22Rv1 (cell line): ENCODE results near the gene RNF138.

Experiments used
- H3K27ac ChIP-seq: fragments of 450-650 bp; 2 replicates; pipeline ENCODE4 v1.5.1; 2017
- ZFX ChIP-seq: fragments of 450-650 bp; IDR thresholded peaks from 2 replicates; pipeline ENCODE4 v1.6.1; 2017; ENCODE audit warnings: antibody characterized with exemption, borderline replicate concordance
- TF ChIP-seq, protein P1 (sequence below): fragments of 450-650 bp; IDR thresholded peaks from 2 replicates; pipeline ENCODE4 v1.5.1; 2017; ENCODE audit warnings: mild to moderate bottlenecking

Gene RNF138

DNA sequence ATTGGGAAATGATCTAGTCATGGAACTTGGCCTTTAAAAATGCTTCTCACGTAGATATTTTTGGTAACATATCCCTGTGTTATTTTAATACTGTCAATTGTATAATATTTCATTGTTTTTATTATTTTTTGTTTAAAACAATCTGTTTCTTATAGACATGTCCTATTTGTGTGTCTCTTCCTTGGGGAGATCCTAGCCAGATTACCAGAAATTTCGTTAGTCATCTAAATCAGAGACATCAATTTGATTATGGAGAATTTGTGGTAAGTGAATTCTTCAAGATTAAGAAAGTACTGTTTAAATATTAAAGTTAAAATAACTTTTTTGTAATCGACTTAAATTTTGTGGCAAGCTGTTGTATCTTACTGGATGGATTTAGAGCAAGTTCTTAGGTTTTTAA lies 34.9 kb downstream of the RNF138 start:
- TF ChIP-seq, protein P1, sequence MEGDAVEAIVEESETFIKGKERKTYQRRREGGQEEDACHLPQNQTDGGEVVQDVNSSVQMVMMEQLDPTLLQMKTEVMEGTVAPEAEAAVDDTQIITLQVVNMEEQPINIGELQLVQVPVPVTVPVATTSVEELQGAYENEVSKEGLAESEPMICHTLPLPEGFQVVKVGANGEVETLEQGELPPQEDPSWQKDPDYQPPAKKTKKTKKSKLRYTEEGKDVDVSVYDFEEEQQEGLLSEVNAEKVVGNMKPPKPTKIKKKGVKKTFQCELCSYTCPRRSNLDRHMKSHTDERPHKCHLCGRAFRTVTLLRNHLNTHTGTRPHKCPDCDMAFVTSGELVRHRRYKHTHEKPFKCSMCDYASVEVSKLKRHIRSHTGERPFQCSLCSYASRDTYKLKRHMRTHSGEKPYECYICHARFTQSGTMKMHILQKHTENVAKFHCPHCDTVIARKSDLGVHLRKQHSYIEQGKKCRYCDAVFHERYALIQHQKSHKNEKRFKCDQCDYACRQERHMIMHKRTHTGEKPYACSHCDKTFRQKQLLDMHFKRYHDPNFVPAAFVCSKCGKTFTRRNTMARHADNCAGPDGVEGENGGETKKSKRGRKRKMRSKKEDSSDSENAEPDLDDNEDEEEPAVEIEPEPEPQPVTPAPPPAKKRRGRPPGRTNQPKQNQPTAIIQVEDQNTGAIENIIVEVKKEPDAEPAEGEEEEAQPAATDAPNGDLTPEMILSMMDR, result no peak
- TF ChIP-seq ZFX, result no peak
- no peak overlapping the region for H3K27ac ChIP-seq

GRCh38 chr18:32135625-32136024 lies 44.0 kb downstream of the RNF138 start:
- TF ChIP-seq ZFX, result no peak
- TF ChIP-seq, protein P1, result no peak
- H3K27ac ChIP-seq, result no peak overlapping the region

DNA sequence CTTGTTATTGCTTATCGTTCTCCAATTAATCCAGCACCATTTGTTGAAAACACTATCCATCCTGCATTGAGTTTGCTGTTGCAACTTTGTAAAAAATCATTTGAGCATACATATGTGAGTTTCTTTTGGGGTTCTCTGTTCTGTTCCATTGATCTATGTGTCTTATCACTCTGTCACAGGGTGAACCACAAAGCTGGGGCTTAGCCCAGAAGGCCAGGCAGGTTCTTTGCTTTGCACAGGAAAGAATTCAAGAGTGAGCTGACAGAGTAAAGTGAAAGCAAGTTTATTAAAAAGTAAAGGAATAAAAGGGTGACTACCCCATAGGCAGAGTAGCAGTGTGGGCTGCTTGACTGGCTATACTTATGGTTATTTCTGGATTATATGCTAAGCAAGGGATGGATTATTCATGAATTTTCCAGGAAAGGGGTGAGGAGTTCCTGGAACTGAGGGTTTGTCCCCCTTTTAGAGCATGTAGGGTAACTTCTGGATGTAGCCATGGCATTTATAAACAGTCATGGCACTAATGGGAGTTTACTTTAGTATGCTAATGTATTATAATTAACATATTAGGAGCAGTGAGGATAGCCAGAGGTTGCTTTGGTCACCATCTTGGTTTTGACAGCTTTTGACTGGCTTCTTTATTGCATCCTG lies 46.8 kb downstream of the RNF138 start:
- H3K27ac ChIP-seq, result no peak overlapping the region
- TF ChIP-seq ZFX, result no peak
- TF ChIP-seq, protein P1, result no peak

GRCh38 chr18:32139835-32140283 lies 48.2 kb downstream of the RNF138 start:
- H3K27ac ChIP-seq, result no peak overlapping the region
- TF ChIP-seq, protein P1, result 0 out of 2 replicates have a peak, but pooled peaks have one; percentile 5
- no peak for TF ChIP-seq ZFX

DNA sequence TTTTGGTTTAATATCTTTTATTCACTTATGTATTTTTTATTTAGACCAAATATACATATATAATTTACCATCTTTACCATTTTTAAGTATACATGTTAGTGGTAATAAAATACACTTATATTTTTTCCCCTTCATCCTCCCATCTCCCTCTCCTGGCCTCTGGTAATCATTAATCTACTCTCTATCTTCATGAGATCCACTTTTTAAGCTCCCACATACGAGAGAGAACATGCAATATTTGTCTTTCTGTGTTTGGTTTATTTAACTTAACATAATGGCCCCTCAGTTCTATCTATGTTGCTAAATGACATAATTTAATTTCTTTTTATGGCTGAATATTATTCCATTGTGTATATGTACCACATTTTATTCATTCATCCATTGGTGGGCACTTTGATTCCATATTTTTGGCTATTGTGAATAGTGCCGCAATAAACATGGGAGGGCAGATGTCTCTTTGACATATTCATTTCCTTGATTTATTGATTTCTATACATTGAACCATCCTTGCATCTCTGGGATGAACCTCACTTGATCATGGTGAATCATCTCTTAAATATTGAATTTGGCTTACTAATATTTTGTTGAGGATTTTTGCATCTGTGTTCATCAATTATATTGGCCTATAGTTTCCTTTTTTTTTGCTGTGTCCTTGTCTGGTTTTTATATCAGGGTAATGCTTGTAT lies 56.7 kb downstream of the RNF138 start:
- TF ChIP-seq ZFX, result no peak
- TF ChIP-seq, protein P1, result no peak
- H3K27ac ChIP-seq, result no peak overlapping the region

- no peak overlapping the region for H3K27ac ChIP-seq
- no peak for TF ChIP-seq ZFX
- TF ChIP-seq, protein P1, result no peak
These were observed 61.2 kb downstream of the RNF138 start for GRCh38 chr18:32152705-32153448.

DNA sequence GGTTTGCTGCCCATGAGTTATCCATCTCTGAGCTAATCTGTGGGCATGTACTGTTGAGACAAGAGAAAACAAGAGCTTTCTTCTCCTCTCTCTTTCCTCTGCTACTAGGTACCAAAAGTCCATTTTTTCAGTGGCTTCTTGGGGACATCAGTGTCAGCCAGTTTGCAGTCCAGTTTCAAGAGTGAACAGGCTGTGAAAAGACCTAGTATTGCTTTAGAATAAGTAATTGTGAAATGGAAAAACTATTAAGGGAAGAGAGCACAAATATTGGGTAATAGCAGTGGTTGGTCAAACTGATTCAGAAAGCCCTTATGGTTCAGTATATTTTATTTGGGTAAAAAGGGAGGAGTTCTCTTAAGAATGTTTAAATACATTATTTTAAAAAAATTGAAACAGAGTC lies 65.2 kb downstream of the RNF138 start:
- H3K27ac ChIP-seq, result no peak overlapping the region
- TF ChIP-seq, protein P1, result no peak
- no peak for TF ChIP-seq ZFX
